HPDE6-E6E7 (cell line): ENCODE data around the gene PFDN6.

ENCODE experiments used
- DNase-seq: peaks from one replicate; pipeline ENCODE4 v3.0.0; 2011; ENCODE audit warnings: missing footprints; ENCODE audit errors: extremely low spot score

PFDN6 gene

DNA sequence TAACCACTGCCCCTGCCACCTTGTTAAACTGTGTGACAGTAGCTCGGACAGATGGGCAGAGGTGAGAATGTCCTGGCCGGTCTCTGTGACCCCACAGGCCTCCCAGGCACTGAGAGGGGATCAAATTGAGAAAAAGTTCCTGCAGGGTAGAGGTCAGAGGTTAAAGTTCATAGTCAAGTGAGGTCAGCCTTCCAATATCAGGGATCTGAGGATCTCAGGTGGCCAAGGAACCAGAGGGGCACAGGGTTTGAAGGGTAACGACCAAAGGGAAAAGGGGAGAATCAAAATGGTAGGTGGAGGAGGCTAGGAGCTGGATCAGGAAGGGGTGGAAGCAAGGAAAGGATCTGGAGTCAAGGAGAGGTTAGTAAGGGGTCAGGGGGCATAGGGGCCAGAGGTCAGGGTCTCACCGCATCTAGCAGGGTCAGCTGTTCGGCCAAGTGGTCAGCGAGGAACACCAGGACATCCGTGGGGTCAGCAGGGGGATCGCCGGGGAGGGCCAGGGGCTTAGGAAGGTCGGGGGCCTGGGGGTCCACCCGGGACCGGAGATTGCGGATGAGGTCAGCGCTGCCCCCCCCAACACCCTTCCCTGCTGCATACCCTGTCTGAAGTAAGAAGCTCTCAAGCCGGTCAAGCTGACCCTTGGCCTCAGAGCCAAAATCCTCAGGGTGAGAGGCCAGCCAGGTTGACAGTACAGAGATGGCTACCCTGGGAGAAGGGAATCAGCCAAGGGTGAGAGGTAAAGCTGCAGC, 6.4 kb downstream of the PFDN6 start:
- DNase-seq: no peak

DNA sequence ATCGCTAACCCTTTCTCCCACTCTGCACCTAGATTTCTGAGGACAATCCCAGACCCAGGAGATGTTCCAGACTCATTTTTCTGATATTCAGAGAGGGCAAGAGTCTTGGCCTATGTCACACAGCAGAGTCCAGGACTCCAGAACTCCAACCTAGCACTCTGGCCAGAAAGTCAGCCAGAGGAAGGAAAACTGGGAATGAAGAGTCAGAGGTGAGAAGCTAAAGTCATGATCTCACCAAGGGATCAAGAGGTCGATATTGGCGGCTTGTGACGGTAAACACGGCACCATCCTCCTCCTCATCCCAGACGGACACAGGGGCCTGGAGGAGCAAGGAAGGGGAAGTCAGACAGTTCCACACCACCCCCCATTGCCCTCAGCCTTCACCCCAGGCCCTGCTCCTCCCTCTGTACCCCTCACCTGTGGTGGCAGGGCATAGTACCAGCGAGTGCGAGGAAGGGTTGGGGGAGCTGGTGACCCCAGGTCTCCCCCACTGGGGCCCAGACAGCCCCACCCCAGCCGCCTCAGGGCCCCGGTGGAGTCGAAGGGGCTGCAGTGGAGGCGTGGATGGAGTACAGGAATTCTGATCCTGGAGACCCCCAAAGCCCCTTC, 7.5 kb downstream of the PFDN6 start:
- DNase-seq: no peak

DNA sequence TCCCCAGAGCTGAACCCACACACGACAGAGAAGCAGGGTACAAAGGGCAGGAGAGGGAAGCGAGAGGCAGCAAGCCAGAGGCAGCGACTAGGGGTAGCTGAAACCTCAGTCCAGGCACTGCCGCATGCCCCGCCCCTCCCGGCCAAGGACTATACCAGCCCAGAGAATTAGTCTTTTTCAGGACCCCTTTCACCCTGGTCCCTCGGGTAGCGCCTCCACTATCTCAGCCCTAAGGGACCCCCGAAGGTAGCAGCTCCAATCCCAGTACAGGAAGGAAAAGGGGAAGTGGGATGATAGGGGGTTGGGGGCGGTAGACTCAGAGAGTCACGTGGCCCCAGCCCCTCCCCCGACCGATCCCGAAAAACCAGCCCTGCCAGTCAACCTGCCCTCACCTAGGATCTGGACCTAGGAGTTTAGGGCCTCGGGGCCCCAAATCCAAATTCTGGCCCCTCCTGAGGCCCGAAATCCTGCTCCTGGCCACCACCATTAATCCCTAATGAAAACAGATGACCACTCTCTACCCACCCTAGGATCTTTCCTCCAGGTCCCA, 8.1 kb downstream of the PFDN6 start:
- peak; percentile 72 for DNase-seq

- peak; percentile 86 for DNase-seq
Measured at GRCh38 chr6:33297956-33298772, 8.8 kb downstream of the PFDN6 start.

DNA sequence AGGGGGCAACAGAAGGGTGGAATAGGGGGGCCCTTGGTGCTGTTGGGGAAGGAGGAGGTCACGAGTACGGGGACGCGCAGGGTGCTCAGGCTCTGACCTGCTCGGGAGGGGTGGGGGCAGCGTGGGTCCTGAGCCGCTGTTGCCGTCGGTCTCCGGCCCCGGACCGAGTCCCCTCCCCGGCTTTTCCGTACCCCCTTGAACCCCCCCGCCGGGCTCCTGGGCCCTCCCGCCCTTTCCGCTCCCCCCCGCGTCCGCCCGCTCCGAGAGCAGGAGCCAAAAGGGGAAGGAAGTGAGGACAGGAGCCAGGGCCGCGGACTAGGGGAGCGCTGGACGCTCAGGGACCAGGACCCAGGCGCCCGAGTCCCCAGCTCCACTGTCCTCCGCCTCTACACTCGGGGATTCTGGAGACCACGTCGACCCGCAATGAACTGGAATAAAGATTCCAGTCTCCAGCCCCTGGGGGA, 9.4 kb downstream of the PFDN6 start, which contains the start of gene RGL2:
TSS of gene RGL2 (minus strand) at position 170 of the 464 bp plus-strand sequence. CDS start 332 bp downstream, outside the sequence.
- DNase-seq: peak; percentile 22

- peak; percentile 73 for DNase-seq
Measured at GRCh38 chr6:33299237-33299944, 10.0 kb downstream of the PFDN6 start.

DNA sequence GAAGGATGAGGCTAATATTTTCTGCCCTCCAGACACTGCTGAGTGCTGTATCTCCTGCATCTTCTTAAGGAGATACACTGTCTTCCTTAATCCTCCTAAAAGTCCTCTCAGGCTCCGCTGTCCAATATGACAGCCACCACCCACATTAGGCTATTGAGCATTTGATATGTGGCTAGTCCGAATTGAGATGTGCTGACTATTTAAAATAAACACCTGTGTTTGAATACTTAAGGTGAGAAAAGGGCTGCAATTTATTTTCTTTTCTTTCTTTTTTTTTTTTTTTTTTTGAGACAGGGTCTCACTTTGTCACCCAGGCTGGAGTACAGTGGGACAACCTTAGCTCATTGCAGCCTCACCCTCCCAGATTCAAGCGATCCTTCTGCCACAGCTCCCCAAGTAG, 12.5 kb downstream of the PFDN6 start:
- no peak for DNase-seq

GRCh38 chr6:33304216-33304615, 14.8 kb downstream of the PFDN6 start:
- DNase-seq: no peak

DNA sequence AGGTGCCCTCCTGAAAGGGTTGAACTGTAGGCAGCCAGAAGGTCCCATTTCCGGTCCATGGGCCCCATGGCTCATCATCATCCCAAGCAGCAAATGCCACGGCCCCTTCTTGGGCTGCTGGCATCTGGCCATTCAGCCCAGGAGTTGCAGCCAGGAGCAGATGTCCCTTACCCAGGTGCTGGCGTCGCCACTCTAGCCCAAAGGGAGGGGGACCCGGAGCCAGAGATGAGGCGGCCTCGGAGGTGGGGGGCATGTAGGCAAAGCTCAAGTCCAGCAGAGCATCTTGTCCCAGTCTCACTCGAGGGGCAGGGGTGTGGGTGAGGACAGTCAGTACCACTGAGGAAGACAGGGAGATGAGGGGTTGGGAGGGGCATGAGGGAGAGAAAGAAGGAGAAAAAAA, 15.7 kb downstream of the PFDN6 start:
- DNase-seq: no peak

DNA sequence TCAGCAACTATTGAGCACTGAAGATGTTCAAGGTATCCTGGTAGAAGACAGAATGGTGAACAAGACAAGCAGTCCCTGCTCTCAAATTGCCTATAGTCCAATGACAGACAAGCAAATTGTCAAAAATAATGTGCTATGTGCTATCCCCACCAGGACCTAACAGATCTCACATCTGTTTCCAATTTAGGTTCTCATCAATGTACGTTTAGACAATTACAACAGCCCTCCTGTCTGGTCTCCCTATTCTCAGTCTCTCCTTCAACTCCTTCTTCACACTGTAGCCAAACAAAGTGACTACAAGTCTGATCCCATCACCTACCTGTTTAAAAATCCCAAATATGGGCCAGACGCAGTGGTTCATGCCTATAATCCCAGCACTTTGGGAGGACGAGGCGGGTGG, 17.0 kb downstream of the PFDN6 start:
- DNase-seq: no peak

GRCh38 chr6:33312361-33313104, 23.1 kb downstream of the PFDN6 start:
- peak; percentile 92 for DNase-seq

- DNase-seq: no peak
Measured at GRCh38 chr6:33313105-33313708, 23.8 kb downstream of the PFDN6 start.

DNA sequence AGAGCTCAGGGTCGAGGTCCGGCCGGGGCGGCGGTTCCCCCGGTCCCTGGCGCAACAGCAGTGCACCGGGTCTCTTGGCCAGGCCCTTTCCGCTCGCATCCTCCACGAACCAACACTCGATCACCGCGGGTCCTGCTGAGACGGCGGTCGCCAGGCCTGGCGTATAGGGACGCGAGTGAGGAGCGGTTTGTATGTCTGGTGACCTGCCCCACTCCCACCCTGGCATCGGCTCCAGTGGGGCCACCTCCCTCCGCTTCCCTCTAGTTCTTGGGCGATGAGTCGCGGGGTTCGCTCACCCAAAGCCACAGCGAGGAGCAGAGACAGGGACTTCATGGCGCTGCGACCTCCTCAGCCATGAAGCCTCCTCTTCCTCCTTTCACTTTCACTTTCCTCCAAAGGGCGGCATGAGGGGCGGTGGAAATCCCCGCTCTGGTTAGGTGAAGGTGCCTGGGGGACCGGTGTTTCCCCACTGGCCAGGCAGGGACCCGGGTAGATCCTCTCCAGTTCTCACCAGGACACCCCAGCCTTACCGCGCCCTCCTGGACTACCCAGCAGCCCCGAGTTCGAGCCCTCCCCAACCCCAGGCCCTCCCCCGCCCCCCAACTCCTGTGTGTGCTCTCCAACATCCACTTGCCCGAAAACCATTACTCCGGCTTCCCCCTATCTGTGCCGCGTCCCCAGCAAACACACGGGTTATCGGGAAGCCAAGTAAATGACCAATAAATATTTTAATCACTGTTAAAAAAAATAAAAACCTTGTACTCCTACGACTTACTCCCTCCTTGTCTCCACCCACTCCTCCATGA, 24.5 kb downstream of the PFDN6 start, which contains the start of gene TAPBP:
TSS of gene TAPBP (minus strand) at position 370 of the 806 bp plus-strand sequence. CDS start at position 333, 37 bp downstream.
- peak; percentile 54 for DNase-seq

DNA sequence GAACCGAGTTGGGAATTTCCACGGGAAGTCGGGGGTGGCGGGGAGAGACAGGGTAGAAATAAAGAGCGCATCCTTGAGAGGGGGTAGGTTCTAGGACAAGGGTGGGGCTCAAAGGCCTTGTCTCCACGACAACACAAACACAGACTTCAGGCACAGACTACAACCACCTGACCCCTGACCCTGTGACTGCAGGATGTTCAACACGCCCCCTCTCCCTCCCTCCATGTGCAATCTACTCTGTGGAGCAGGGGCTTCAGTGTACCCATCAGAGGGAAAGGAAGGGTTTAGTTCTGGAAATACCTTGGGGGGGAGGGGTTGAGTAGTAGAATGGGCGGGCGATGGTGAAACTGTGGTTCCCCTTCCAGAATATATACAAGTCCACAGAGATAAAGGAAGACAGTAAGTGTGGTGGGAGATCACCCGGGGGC, 25.1 kb downstream of the PFDN6 start:
- peak; percentile 47 for DNase-seq

DNA sequence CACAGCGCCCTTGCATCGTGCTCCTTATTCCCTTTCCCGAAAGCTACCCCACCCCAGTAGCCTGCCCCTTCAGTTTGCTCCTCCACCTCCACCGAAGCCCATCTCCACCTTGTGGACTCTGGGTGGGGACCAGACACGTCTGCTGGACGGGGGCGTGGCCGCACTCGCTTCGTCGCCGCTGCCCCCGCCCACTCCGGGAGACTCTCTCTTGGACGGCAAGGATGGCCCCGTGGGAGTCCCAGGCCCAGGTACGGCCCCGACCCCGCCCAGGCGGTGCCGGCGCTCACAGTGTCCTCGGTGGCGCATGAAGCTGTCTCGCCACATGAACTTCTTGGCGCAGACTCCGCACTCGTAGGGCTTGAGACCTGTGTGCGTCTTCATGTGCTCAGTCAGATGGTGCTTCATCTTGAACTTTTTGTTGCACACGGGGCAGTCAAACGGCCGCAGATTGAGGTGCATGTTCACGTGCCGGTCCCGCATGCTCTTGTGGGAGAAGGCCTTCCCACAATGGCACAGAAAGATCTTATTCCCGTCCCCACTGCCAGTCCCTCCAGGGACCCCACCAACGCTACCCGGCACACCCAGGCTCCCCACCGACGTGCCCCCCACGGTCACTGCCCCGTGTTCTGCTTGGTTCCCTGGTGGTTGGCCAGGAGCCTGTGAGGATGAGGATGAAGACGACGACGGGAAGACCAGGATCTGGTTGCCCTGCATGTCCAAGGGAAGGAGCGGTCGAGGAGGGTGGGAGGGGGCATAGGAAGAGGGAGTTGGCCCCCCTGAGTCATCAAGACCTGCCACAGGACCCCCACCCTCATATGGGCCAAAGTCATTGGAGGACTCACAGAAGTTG, 25.8 kb downstream of the PFDN6 start:
- peak; percentile 15 for DNase-seq

GRCh38 chr6:33315793-33316602, 26.6 kb downstream of the PFDN6 start:
- DNase-seq: no peak
